ENCODE results near the gene SMARCA4.
A peak's percentile ranks its signal among the peaks of the same experiment; 100 is the strongest.
"Not testable (repeated sequence)": the region's sequence is repeated elsewhere in the genome, so short reads cannot be mapped to it uniquely, and the experiment has no call there.

The SMARCA4 gene

DNA sequence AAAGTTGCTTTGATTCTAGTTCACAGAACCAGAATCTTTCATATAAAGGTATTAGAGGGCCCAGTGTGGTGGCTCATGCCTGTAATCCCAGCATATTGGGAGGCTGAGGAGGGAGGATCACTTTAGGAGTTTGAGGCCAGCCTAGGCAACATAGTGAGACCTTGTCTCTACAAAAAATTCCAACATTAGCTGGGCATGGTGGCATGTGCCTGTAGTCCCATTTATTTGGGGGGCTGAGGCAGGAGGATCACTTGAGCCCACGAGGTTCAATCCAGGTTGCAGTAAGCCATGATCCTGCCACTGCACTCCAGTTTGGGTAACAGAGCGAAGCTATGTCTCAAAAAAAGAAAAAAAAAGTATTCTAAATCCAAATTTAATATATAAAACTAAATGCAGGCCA is 137.5 kb downstream of the SMARCA4 start:
- no peak overlapping the region for H3K4me3 Mint-ChIP-seq
- no peak for ATAC-seq (replicated peaks; ENCODE audit: extremely low read depth, poor library complexity, severe bottlenecking)
- H3K27me3 Mint-ChIP-seq = no peaks in the 10 kb centered on the region
- H3K36me3 Mint-ChIP-seq (ENCODE audit: insufficient read depth) = peaks cover 45% of the 10 kb centered on the region
- H3K27ac Mint-ChIP-seq (ENCODE audit: low read depth) = no peak overlapping the region
- H3K9me3 Mint-ChIP-seq = no peaks in the 10 kb centered on the region
- peaks cover 29% of the 10 kb centered on the region for H3K4me1 Mint-ChIP-seq
- no peak for DNase-seq (ENCODE audit: low spot score in 2 of 2)

DNA sequence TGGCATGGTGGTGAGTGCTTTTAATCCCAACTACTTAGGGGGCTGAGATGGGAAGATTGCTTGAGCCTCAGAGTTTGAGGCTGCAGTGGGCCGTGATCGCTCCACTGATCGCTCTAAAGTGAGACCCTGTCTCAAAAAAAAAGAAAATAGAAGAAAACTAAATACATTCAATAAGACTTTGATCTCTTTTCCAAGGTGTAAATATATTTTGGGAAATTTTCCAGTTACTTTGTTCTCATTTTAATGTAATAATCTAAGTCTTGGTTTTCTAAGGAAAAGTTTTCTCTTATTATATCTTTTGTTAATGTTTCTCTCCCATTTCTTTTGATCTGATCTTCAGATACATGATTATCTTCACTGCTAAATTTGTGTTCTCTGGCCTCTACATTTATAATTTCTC is 138.0 kb downstream of the SMARCA4 start:
- Mint-ChIP-seq H3K4me3 (no peak overlapping the region), H3K27me3 (no peaks in the 10 kb centered on the region), H3K9me3 (no peaks in the 10 kb centered on the region), H3K27ac (ENCODE audit: low read depth) (no peak overlapping the region), H3K4me1 (peaks cover 29% of the 10 kb centered on the region), H3K36me3 (ENCODE audit: insufficient read depth) (peaks cover 49% of the 10 kb centered on the region)
- no peak for DNase-seq (ENCODE audit: low spot score in 2 of 2)
- ATAC-seq (replicated peaks; ENCODE audit: extremely low read depth, poor library complexity, severe bottlenecking) = no peak

DNA sequence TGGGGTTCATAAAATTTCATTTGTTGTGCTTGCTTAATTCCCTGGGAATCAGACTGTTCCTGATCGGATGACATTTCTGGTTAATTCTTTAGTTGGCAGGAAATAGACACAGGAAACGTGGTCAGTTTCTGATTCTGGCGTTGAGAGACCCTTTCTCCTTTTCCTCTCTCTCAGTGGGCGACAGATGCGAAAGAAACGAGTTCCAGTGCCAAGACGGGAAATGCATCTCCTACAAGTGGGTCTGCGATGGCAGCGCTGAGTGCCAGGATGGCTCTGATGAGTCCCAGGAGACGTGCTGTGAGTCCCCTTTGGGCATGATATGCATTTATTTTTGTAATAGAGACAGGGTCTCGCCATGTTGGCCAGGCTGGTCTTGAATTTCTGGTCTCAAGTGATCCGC is 139.2 kb downstream of the SMARCA4 start:
- peaks cover 55% of the 10 kb centered on the region for H3K36me3 Mint-ChIP-seq (ENCODE audit: insufficient read depth)
- H3K4me3 Mint-ChIP-seq = no peak overlapping the region
- H3K9me3 Mint-ChIP-seq = no peaks in the 10 kb centered on the region
- DNase-seq (ENCODE audit: low spot score in 2 of 2) = no peak
- H3K27ac Mint-ChIP-seq (ENCODE audit: low read depth) = peak overlapping the region; percentile 46
- ATAC-seq (replicated peaks; ENCODE audit: extremely low read depth, poor library complexity, severe bottlenecking) = no peak
- peaks cover 22% of the 10 kb centered on the region for H3K4me1 Mint-ChIP-seq
- no peaks in the 10 kb centered on the region for H3K27me3 Mint-ChIP-seq

DNA sequence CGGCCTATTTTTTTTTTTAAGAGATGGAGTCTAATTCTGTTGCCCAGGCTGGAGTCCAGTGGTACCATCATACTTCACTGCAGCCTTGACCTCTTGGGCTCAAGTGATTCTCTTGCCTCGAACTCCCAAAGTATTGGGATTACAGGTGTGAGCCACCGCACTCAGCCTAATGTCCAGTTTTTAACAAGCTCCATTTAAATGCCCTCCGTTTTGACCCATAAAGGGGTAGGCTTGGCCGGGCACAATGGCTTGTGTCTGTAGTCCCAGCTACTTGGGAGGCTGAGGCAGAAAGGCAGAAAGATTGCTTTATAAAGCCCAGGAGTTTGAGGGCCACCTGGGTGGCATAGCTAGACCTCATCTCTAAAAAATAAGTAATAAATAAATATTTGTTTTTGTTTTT is 140.2 kb downstream of the SMARCA4 start:
- DNase-seq (ENCODE audit: low spot score in 2 of 2) = no peak
- Mint-ChIP-seq H3K9me3 (no peaks in the 10 kb centered on the region), H3K27me3 (no peaks in the 10 kb centered on the region), H3K4me3 (no peak overlapping the region), H3K36me3 (ENCODE audit: insufficient read depth) (peaks cover 56% of the 10 kb centered on the region), H3K27ac (ENCODE audit: low read depth) (no peak overlapping the region), H3K4me1 (peaks cover 14% of the 10 kb centered on the region)
- ATAC-seq (replicated peaks; ENCODE audit: extremely low read depth, poor library complexity, severe bottlenecking) = no peak

DNA sequence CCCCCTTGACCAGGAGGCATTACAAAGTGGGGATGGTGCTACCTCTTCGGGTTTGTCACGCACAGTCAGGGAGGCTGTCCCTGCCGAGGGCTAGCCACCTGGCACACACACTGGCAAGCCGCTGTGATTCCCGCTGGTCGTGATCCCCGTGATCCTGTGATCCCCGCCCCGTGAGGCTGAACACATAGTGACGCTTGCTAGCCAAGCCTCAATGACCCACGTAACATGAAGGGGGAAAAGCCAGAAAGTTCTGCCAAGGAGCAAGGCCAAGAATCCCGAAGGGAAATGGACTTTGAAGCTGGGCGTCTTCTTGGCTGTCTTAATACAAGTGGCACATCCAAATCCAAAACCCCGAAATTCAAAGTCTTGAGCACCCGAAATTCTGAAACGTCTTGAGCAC is 142.1 kb downstream of the SMARCA4 start:
- H3K36me3 Mint-ChIP-seq (ENCODE audit: insufficient read depth) = peaks cover 66% of the 10 kb centered on the region
- DNase-seq (ENCODE audit: low spot score in 2 of 2) = no peak
- no peak overlapping the region for H3K27ac Mint-ChIP-seq (ENCODE audit: low read depth)
- no peaks in the 10 kb centered on the region for H3K27me3 Mint-ChIP-seq
- no peak for ATAC-seq (replicated peaks; ENCODE audit: extremely low read depth, poor library complexity, severe bottlenecking)
- no peaks in the 10 kb centered on the region for H3K9me3 Mint-ChIP-seq
- no peak overlapping the region for H3K4me3 Mint-ChIP-seq
- H3K4me1 Mint-ChIP-seq = peaks cover 7% of the 10 kb centered on the region

DNA sequence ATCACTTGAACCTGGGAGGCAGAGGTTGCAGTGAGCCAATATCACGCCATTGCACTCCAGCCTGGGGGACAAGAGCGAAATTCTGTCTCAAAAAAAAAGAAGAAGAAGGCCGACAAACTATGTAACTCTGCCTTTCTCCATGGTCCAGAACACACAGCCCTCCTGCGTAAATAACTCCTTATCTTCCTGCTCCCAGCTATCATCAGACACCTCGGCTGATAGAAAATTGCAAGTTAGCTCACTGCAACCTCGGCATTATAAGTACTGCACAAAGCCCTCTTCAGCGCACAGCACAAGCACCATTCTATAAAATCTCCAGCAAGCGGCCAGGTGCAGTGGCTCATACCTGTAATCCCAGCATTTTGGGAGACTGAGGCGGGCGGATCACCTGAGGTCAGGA is 142.8 kb downstream of the SMARCA4 start:
- peaks cover 74% of the 10 kb centered on the region for H3K36me3 Mint-ChIP-seq (ENCODE audit: insufficient read depth)
- not testable (repeated sequence) for H3K4me3 Mint-ChIP-seq; H3K27me3 Mint-ChIP-seq; ATAC-seq (replicated peaks; ENCODE audit: extremely low read depth, poor library complexity, severe bottlenecking); H3K9me3 Mint-ChIP-seq; H3K27ac Mint-ChIP-seq (ENCODE audit: low read depth); H3K4me1 Mint-ChIP-seq; DNase-seq (ENCODE audit: low spot score in 2 of 2)

DNA sequence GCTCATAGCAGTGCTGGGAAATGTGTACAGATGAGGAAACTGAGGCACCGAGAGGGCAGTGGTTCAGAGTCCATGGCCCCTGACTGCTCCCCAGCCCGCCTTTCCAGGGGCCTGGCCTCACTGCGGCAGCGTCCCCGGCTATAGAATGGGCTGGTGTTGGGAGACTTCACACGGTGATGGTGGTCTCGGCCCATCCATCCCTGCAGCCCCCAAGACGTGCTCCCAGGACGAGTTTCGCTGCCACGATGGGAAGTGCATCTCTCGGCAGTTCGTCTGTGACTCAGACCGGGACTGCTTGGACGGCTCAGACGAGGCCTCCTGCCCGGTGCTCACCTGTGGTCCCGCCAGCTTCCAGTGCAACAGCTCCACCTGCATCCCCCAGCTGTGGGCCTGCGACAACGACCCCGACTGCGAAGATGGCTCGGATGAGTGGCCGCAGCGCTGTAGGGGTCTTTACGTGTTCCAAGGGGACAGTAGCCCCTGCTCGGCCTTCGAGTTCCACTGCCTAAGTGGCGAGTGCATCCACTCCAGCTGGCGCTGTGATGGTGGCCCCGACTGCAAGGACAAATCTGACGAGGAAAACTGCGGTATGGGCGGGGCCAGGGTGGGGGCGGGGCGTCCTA is 144.3 kb downstream of the SMARCA4 start:
- DNase-seq (ENCODE audit: low spot score in 2 of 2) (no peak), ATAC-seq (replicated peaks; ENCODE audit: extremely low read depth, poor library complexity, severe bottlenecking) (no peak)
- H3K9me3 Mint-ChIP-seq = no peaks in the 10 kb centered on the region
- H3K27me3 Mint-ChIP-seq = no peaks in the 10 kb centered on the region
- peaks cover 2% of the 10 kb centered on the region for H3K4me1 Mint-ChIP-seq
- H3K36me3 Mint-ChIP-seq (ENCODE audit: insufficient read depth) = peaks cover 79% of the 10 kb centered on the region
- H3K27ac Mint-ChIP-seq (ENCODE audit: low read depth) = no peak overlapping the region
- H3K4me3 Mint-ChIP-seq = no peak overlapping the region

DNA sequence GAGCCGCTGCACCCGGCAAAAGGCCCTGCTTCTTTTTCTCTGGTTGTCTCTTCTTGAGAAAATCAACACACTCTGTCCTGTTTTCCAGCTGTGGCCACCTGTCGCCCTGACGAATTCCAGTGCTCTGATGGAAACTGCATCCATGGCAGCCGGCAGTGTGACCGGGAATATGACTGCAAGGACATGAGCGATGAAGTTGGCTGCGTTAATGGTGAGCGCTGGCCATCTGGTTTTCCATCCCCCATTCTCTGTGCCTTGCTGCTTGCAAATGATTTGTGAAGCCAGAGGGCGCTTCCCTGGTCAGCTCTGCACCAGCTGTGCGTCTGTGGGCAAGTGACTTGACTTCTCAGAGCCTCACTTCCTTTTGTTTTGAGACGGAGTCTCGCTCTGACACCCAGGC is 145.6 kb downstream of the SMARCA4 start:
- no peak overlapping the region for H3K4me3 Mint-ChIP-seq
- DNase-seq (ENCODE audit: low spot score in 2 of 2) (no peak), ATAC-seq (replicated peaks; ENCODE audit: extremely low read depth, poor library complexity, severe bottlenecking) (no peak)
- no peaks in the 10 kb centered on the region for H3K4me1 Mint-ChIP-seq
- H3K36me3 Mint-ChIP-seq (ENCODE audit: insufficient read depth) = peaks cover 81% of the 10 kb centered on the region
- H3K27ac Mint-ChIP-seq (ENCODE audit: low read depth) = no peak overlapping the region
- no peaks in the 10 kb centered on the region for H3K9me3 Mint-ChIP-seq
- H3K27me3 Mint-ChIP-seq = no peaks in the 10 kb centered on the region

DNA sequence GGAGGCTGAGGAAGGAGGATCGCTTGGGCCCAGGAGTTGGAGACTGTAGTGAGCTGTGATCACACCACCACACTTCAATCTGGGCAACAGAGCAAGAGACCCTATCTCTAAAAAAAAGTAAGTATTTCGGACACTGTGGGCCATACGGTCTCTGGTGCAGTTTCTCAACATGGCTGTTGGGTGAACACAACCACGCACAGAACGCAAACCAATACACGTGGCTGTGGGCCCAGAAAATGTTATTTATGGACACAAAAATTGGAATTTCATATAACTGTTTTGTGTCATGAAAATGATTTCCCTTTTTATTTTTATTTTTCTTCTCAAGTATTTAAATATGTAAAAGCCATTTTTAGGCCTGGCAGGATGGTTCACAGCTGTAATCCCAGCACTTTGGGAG is 147.9 kb downstream of the SMARCA4 start:
- Mint-ChIP-seq H3K4me1 (no peaks in the 10 kb centered on the region), H3K27ac (ENCODE audit: low read depth) (no peak overlapping the region), H3K36me3 (ENCODE audit: insufficient read depth) (peaks cover 82% of the 10 kb centered on the region), H3K27me3 (no peaks in the 10 kb centered on the region), H3K4me3 (no peak overlapping the region), H3K9me3 (no peaks in the 10 kb centered on the region)
- DNase-seq (ENCODE audit: low spot score in 2 of 2) = no peak
- ATAC-seq (replicated peaks; ENCODE audit: extremely low read depth, poor library complexity, severe bottlenecking) = no peak

DNA sequence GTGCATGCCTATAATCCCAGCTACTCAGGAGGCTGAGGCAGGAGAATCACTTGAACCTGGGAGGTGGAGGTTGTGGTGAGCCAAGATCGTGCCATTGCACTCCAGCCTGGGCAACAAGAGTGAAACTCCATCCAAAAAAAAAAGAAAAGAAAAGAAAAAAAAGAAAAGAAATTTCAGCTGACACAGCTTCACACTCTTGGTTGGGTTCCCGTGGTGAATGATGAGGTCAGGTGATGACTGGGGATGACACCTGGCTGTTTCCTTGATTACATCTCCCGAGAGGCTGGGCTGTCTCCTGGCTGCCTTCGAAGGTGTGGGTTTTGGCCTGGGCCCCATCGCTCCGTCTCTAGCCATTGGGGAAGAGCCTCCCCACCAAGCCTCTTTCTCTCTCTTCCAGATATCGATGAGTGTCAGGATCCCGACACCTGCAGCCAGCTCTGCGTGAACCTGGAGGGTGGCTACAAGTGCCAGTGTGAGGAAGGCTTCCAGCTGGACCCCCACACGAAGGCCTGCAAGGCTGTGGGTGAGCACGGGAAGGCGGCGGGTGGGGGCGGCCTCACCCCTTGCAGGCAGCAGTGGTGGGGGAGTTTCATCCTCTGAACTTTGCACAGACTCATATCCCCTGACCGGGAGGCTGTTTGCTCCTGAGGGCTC is 150.4 kb downstream of the SMARCA4 start:
- ATAC-seq (replicated peaks; ENCODE audit: extremely low read depth, poor library complexity, severe bottlenecking) = no peak
- Mint-ChIP-seq H3K27me3 (no peaks in the 10 kb centered on the region), H3K36me3 (ENCODE audit: insufficient read depth) (peaks cover 80% of the 10 kb centered on the region), H3K4me1 (no peaks in the 10 kb centered on the region), H3K9me3 (no peaks in the 10 kb centered on the region), H3K27ac (ENCODE audit: low read depth) (no peak overlapping the region), H3K4me3 (no peak overlapping the region)
- DNase-seq (ENCODE audit: low spot score in 2 of 2) = no peak

DNA sequence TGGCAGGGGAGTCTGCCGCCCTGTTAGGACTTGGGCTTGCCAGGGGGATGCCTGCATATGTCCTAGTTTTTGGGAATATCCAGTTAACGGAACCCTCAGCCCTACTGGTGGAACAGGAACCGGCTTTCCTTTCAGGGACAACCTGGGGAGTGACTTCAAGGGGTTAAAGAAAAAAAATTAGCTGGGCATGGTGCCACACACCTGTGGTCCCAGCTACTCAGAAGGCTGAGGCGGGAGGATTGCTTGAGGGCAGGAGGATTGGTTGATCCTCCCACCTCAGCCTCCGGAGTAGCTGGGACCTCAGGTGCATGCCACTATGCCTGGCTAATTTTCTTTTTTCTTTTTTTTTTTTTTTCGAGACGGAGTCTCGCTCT is 150.9 kb downstream of the SMARCA4 start:
- H3K9me3 Mint-ChIP-seq = no peaks in the 10 kb centered on the region
- peaks cover 81% of the 10 kb centered on the region for H3K36me3 Mint-ChIP-seq (ENCODE audit: insufficient read depth)
- ATAC-seq (replicated peaks; ENCODE audit: extremely low read depth, poor library complexity, severe bottlenecking) (no peak), DNase-seq (ENCODE audit: low spot score in 2 of 2) (no peak)
- no peak overlapping the region for H3K4me3 Mint-ChIP-seq
- no peaks in the 10 kb centered on the region for H3K4me1 Mint-ChIP-seq
- no peak overlapping the region for H3K27ac Mint-ChIP-seq (ENCODE audit: low read depth)
- no peaks in the 10 kb centered on the region for H3K27me3 Mint-ChIP-seq

Measured in central memory CD8-positive, alpha-beta T cell (primary cell).